ENCODE data around the gene SETDB1. TPM values are rescaled to one million over a fixed set of nuclear protein-coding genes. Genes with fewer than 3 reads are reported as not detected.

SETDB1 gene
- total and polyA plus RNA-seq, 2 of the 13 experiments (the other 11 are each of a cell fraction or from before 2014, with no cell fraction given), result 33.1 to 34.6 TPM

DNA sequence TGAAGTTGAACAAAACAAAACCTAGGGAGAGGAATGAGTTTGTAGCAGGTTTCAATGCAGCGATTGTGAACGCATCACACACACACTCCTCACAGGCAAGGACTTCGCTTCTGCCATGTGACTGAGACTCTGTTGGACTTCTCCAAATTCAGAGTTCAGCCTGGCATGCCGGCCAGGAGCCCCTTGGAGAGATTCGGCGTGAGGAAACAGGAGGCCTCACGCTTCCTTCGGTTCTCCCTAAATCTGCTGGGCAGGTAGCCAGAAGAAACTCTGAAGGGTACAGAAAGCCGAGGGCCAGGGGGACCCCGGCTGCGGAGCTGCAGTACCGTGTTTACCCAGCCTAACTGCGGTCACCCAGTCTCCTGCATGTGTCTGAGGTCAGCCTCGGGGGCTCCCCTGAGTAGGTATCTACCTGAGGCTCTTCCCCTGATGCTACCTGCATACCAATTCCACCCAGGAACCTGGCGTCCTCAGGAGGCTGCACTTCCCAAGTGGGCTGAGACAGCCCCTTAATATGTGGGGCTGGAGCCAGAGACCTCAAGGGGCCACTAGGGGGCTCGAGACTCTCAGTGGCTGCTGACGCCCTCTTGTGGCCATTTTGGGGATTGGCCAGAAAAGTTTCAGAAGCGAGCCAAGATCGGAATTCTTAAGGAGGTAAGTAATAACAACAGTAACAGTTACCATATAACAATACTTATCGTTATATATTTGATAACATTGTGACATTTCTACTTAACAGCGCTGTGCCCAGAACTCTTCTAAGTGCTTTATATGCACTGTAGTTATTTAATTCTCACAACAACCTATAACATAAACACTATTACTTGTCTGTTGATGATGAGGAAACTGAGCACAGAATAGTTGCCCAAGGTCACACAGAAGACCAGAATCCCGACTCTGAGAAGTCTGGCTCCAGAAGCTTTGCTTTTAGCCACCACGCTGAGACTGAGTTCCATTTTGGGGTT lies 53.2 kb downstream of the SETDB1 start (continued):
- TF ChIP-seq, protein P1, sequence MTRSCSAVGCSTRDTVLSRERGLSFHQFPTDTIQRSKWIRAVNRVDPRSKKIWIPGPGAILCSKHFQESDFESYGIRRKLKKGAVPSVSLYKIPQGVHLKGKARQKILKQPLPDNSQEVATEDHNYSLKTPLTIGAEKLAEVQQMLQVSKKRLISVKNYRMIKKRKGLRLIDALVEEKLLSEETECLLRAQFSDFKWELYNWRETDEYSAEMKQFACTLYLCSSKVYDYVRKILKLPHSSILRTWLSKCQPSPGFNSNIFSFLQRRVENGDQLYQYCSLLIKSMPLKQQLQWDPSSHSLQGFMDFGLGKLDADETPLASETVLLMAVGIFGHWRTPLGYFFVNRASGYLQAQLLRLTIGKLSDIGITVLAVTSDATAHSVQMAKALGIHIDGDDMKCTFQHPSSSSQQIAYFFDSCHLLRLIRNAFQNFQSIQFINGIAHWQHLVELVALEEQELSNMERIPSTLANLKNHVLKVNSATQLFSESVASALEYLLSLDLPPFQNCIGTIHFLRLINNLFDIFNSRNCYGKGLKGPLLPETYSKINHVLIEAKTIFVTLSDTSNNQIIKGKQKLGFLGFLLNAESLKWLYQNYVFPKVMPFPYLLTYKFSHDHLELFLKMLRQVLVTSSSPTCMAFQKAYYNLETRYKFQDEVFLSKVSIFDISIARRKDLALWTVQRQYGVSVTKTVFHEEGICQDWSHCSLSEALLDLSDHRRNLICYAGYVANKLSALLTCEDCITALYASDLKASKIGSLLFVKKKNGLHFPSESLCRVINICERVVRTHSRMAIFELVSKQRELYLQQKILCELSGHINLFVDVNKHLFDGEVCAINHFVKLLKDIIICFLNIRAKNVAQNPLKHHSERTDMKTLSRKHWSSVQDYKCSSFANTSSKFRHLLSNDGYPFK (CRISPR knock-in tag; IDR thresholded peaks at IDR 0.05; ENCODE audit: borderline replicate concordance), result no peak
- TF ChIP-seq CBX5 (CRISPR knock-in tag; IDR thresholded peaks at IDR 0.05; ENCODE audit: borderline replicate concordance) (no peak; the same call in 1 of the 2 replicates), NFE2 (CRISPR knock-in tag; IDR thresholded peaks at IDR 0.05) (no peak), ZNF782 (CRISPR knock-in tag; IDR thresholded peaks at IDR 0.05; ENCODE audit: borderline replicate concordance) (no peak), PRMT3 (CRISPR knock-in tag; IDR thresholded peaks at IDR 0.05; ENCODE audit: borderline replicate concordance, low read depth) (no peak), DNMT3B (CRISPR knock-in tag; conservative IDR thresholded peaks at IDR 0.05) (0 out of 2 replicates have a peak, but pooled peaks have one; percentile 26), KAT7 (CRISPR knock-in tag; IDR thresholded peaks at IDR 0.05; ENCODE audit: borderline replicate concordance) (0 out of 2 replicates have a peak, but pooled peaks have one; percentile 40), PRPF4 (IDR thresholded peaks at IDR 0.05; ENCODE audit: low read depth, low read length, poor library complexity, severe bottlenecking) (no peak), BORCS8-MEF2B (CRISPR knock-in tag; IDR thresholded peaks at IDR 0.05) (no peak), KLF13 (CRISPR knock-in tag; IDR thresholded peaks at IDR 0.05) (no peak), ZNF558 (CRISPR knock-in tag; IDR thresholded peaks at IDR 0.05; ENCODE audit: borderline replicate concordance) (no peak), ZNF207 (IDR thresholded peaks at IDR 0.05; ENCODE audit: borderline replicate concordance) (no peak), ZNF652 (CRISPR knock-in tag; IDR thresholded peaks at IDR 0.05; ENCODE audit: borderline replicate concordance, low read depth) (no peak), ZNF678 (CRISPR knock-in tag; IDR thresholded peaks at IDR 0.05) (no peak), SALL1 (CRISPR knock-in tag; IDR thresholded peaks at IDR 0.05) (peak; percentile 58; the same call in 1 of the 2 replicates), ARHGAP35 (CRISPR knock-in tag; IDR thresholded peaks at IDR 0.05; ENCODE audit: borderline replicate concordance) (no peak)
- TF ChIP-seq, protein P2, sequence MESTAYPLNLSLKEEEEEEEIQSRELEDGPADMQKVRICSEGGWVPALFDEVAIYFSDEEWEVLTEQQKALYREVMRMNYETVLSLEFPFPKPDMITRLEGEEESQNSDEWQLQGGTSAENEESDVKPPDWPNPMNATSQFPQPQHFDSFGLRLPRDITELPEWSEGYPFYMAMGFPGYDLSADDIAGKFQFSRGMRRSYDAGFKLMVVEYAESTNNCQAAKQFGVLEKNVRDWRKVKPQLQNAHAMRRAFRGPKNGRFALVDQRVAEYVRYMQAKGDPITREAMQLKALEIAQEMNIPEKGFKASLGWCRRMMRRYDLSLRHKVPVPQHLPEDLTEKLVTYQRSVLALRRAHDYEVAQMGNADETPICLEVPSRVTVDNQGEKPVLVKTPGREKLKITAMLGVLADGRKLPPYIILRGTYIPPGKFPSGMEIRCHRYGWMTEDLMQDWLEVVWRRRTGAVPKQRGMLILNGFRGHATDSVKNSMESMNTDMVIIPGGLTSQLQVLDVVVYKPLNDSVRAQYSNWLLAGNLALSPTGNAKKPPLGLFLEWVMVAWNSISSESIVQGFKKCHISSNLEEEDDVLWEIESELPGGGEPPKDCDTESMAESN (CRISPR knock-in tag; conservative IDR thresholded peaks at IDR 0.05), result no peak
- TF ChIP-seq, protein P3, sequence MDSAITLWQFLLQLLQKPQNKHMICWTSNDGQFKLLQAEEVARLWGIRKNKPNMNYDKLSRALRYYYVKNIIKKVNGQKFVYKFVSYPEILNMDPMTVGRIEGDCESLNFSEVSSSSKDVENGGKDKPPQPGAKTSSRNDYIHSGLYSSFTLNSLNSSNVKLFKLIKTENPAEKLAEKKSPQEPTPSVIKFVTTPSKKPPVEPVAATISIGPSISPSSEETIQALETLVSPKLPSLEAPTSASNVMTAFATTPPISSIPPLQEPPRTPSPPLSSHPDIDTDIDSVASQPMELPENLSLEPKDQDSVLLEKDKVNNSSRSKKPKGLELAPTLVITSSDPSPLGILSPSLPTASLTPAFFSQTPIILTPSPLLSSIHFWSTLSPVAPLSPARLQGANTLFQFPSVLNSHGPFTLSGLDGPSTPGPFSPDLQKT (CRISPR knock-in tag; IDR thresholded peaks at IDR 0.05; ENCODE audit: borderline replicate concordance), result no peak
- TF ChIP-seq, protein P4, sequence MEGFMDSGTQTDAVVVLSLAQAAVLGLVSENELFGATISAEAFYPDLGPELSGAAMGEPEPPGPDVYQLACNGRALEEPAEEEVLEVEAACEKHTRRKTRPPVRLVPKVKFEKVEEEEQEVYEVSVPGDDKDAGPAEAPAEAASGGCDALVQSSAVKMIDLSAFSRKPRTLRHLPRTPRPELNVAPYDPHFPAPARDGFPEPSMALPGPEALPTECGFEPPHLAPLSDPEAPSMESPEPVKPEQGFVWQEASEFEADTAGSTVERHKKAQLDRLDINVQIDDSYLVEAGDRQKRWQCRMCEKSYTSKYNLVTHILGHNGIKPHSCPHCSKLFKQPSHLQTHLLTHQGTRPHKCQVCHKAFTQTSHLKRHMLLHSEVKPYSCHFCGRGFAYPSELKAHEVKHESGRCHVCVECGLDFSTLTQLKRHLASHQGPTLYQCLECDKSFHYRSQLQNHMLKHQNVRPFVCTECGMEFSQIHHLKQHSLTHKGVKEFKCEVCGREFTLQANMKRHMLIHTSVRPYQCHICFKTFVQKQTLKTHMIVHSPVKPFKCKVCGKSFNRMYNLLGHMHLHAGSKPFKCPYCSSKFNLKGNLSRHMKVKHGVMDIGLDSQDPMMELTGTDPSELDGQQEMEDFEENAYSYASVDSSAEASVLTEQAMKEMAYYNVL (CRISPR knock-in tag; IDR thresholded peaks at IDR 0.05; ENCODE audit: borderline replicate concordance), result no peak
